22Rv1 (cell line): ENCODE measurements around the gene FARSA.

Experiments
- H3K27ac ChIP-seq: fragments of 450-650 bp; 2 replicates; pipeline ENCODE4 v1.5.1; 2017
- CTCF ChIP-seq: fragments of 450-650 bp; IDR thresholded peaks from 2 replicates; pipeline ENCODE4 v1.5.1; 2017; ENCODE audit warnings: mild to moderate bottlenecking
- ZFX ChIP-seq: fragments of 450-650 bp; IDR thresholded peaks from 2 replicates; pipeline ENCODE4 v1.6.1; 2017; ENCODE audit warnings: antibody characterized with exemption, borderline replicate concordance

Gene FARSA

GRCh38 chr19:12946092-12946721, 12.7 kb upstream of the FARSA start:
- TF ChIP-seq ZFX = no peak
- no peak for TF ChIP-seq CTCF

GRCh38 chr19:12945479-12946091, 12.1 kb upstream of the FARSA start, which contains the start of gene RAD23A:
TSS of gene RAD23A (plus strand) at chr19:12945862. CDS start at chr19:12945949, 87 bp downstream.
- peak within 1 kb of the TSS; percentile 93 for H3K27ac ChIP-seq
- TF ChIP-seq ZFX (no peak), CTCF (no peak)

More at GRCh38 chr19:12946092-12946721, 12.7 kb upstream of the FARSA start:
- H3K27ac ChIP-seq = peak overlapping the region; percentile 93

DNA sequence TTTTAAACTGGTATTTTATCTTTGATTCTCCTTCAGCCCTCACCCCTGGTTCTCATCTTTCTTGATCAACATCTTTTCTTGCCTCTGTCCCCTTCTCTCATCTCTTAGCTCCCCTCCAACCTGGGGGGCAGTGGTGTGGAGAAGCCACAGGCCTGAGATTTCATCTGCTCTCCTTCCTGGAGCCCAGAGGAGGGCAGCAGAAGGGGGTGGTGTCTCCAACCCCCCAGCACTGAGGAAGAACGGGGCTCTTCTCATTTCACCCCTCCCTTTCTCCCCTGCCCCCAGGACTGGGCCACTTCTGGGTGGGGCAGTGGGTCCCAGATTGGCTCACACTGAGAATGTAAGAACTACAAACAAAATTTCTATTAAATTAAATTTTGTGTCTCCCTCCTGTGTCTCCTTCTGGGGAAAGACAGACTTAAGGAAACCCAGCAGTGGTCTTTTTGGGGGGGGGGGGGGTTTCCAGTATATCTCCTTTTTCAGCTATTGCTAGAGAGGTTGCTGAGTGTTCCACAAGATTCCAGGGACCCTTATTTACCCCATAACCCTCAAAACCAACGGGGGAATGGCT, 10.7 kb upstream of the FARSA start:
- TF ChIP-seq ZFX (no peak), CTCF (no peak)
- H3K27ac ChIP-seq = peak overlapping the region; percentile 93

DNA sequence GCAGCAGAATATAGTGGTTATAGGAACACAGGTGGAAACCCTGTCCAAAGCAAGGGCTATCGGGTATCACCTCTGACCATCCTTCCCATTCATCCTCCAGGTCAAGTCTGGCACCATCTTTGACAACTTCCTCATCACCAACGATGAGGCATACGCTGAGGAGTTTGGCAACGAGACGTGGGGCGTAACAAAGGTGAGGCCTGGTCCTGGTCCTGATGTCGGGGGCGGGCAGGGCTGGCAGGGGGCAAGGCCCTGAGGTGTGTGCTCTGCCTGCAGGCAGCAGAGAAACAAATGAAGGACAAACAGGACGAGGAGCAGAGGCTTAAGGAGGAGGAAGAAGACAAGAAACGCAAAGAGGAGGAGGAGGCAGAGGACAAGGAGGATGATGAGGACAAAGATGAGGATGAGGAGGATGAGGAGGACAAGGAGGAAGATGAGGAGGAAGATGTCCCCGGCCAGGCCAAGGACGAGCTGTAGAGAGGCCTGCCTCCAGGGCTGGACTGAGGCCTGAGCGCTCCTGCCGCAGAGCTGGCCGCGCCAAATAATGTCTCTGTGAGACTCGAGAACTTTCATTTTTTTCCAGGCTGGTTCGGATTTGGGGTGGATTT, 10.0 kb upstream of the FARSA start:
- H3K27ac ChIP-seq = peak overlapping the region; percentile 93
- TF ChIP-seq CTCF (no peak), ZFX (no peak)

GRCh38 chr19:12940897-12941296, 7.4 kb upstream of the FARSA start:
- H3K27ac ChIP-seq = peak overlapping the region; percentile 93
- TF ChIP-seq ZFX (no peak), CTCF (no peak)

GRCh38 chr19:12939975-12940423, 6.5 kb upstream of the FARSA start:
- peak overlapping the region; percentile 93 for H3K27ac ChIP-seq
- TF ChIP-seq ZFX (no peak), CTCF (no peak)
